GM19193 (cell line): Measurements from ENCODE around the gene LTA.
A peak's percentile ranks its signal among the peaks of the same experiment; 100 is the strongest.

Experiments used
- POLR2A ChIP-seq: IDR thresholded peaks from 4 replicates; pipeline ENCODE4 v1.6.1; 2011; ENCODE audit not compliant: insufficient read depth, insufficient read length; ENCODE audit errors: extremely low read depth

The LTA gene

GRCh38 chr6:31538805-31539400, 33.2 kb upstream of the LTA start:
- TF ChIP-seq POLR2A = no peak

- TF ChIP-seq POLR2A = no peak
Measured at GRCh38 chr6:31540640-31541039, 31.4 kb upstream of the LTA start.

GRCh38 chr6:31541059-31541657, 30.9 kb upstream of the LTA start:
- no peak for TF ChIP-seq POLR2A

- TF ChIP-seq POLR2A = peak; percentile 95
Measured at GRCh38 chr6:31541658-31542521, 30.2 kb upstream of the LTA start, which contains the start of gene DDX39B. Gene DDX39B (minus strand): TSS chr6:31542003. CDS start chr6:31540532, 1,471 bp downstream.

GRCh38 chr6:31543639-31544038, 28.4 kb upstream of the LTA start:
- TF ChIP-seq POLR2A = no peak

- TF ChIP-seq POLR2A = no peak
Measured at GRCh38 chr6:31544676-31545075, 27.4 kb upstream of the LTA start.

- no peak for TF ChIP-seq POLR2A
Measured at GRCh38 chr6:31545291-31545690, 26.8 kb upstream of the LTA start.

GRCh38 chr6:31546339-31546957, 25.6 kb upstream of the LTA start, which contains the start of gene ATP6V1G2:
Gene ATP6V1G2 (minus strand): TSS chr6:31546608. CDS start chr6:31546559, 49 bp downstream.
- TF ChIP-seq POLR2A = no peak

GRCh38 chr6:31546958-31547726, 24.9 kb upstream of the LTA start, which contains the start of gene NFKBIL1:
Gene NFKBIL1 (plus strand): TSS chr6:31547608. CDS start chr6:31547695, 87 bp downstream.
- TF ChIP-seq POLR2A = peak; percentile 56

GRCh38 chr6:31547727-31548543, 24.2 kb upstream of the LTA start:
- no peak for TF ChIP-seq POLR2A

- no peak for TF ChIP-seq POLR2A
Measured at GRCh38 chr6:31548544-31548873, 23.6 kb upstream of the LTA start.

GRCh38 chr6:31556307-31556706, 15.8 kb upstream of the LTA start:
- TF ChIP-seq POLR2A = no peak

- no peak for TF ChIP-seq POLR2A
Measured at GRCh38 chr6:31557443-31558317, 14.4 kb upstream of the LTA start.
